H1 (cell line): Measurements from ENCODE around the gene KCND3.

Source experiments
- CEBPB ChIP-seq: IDR thresholded peaks from 2 replicates; pipeline ENCODE4 v1.6.1; 2012; ENCODE audit warnings: low read depth, low read length
- CTCF ChIP-seq, 3 experiments: IDR thresholded peaks; 1 replicate in 2 of 3; 2 replicates in 1 of 3; pipeline versions ENCODE4 v1.5.1 to v1.6.1; 2011; ENCODE audit warnings: low read length in 3 of 3, mild to moderate bottlenecking in 3 of 3, inconsistent platforms in 2 of 3, low read depth in 1 of 3, moderate library complexity in 1 of 3; ENCODE audit not compliant: insufficient read depth in 1 of 3; ENCODE audit errors: control extremely low read depth in 1 of 3
- EGR1 ChIP-seq: IDR thresholded peaks from 2 replicates; pipeline ENCODE4 v1.6.1; 2011; ENCODE audit warnings: low read depth, low read length, borderline replicate concordance
- EZH2 ChIP-seq: fragments of 200-600 bp; sonication (generic); IDR thresholded peaks from 2 replicates; pipeline ENCODE4 v1.7.1; 2012; ENCODE audit warnings: low read depth, mild to moderate bottlenecking, moderate library complexity, low read length, inconsistent platforms; ENCODE audit not compliant: severe bottlenecking
- JUND ChIP-seq: IDR thresholded peaks from 2 replicates; pipeline ENCODE4 v1.6.1; 2011; ENCODE audit warnings: mild to moderate bottlenecking, improper control_type of control experiment, low read length
- POLR2A ChIP-seq, 2 experiments: IDR thresholded peaks; 1 replicate in 1 of 2; 2 replicates in 1 of 2; pipeline ENCODE4 v1.6.1; 2011; ENCODE audit warnings: low read depth in 2 of 2, low read length in 2 of 2, mild to moderate bottlenecking in 2 of 2; ENCODE audit errors: control extremely low read depth in 1 of 2
- POLR2AphosphoS5 ChIP-seq: IDR thresholded peaks from 2 replicates; pipeline ENCODE4 v1.6.1; 2011; ENCODE audit warnings: low read depth, low read length
- SRF ChIP-seq: IDR thresholded peaks from 2 replicates; pipeline ENCODE4 v1.6.1; 2011; ENCODE audit warnings: mild to moderate bottlenecking, low read depth, low read length, moderate library complexity
- YY1 ChIP-seq: IDR thresholded peaks from 2 replicates; pipeline ENCODE4 v1.6.1; 2011; ENCODE audit warnings: low read depth, mild to moderate bottlenecking, low read length

GRCh38 chr1:111825217-111825616 is 164.3 kb downstream of the KCND3 start:
- TF ChIP-seq CTCF (IDR thresholded peaks at IDR 0.05; ENCODE audit: control extremely low read depth in 1 of 3, insufficient read depth in 1 of 3, low read depth in 1 of 3, low read length in 3 of 3) (no peak), CEBPB (no peak), YY1 (no peak), POLR2AphosphoS5 (no peak), POLR2A (IDR thresholded peaks at IDR 0.05; ENCODE audit: control extremely low read depth in 1 of 2, low read depth in 2 of 2, low read length in 2 of 2) (no peak), JUND (no peak), EGR1 (no peak), SRF (no peak), EZH2 (no peak)
